ENCODE data around the gene RPS6KB2.

The RPS6KB2 gene

DNA sequence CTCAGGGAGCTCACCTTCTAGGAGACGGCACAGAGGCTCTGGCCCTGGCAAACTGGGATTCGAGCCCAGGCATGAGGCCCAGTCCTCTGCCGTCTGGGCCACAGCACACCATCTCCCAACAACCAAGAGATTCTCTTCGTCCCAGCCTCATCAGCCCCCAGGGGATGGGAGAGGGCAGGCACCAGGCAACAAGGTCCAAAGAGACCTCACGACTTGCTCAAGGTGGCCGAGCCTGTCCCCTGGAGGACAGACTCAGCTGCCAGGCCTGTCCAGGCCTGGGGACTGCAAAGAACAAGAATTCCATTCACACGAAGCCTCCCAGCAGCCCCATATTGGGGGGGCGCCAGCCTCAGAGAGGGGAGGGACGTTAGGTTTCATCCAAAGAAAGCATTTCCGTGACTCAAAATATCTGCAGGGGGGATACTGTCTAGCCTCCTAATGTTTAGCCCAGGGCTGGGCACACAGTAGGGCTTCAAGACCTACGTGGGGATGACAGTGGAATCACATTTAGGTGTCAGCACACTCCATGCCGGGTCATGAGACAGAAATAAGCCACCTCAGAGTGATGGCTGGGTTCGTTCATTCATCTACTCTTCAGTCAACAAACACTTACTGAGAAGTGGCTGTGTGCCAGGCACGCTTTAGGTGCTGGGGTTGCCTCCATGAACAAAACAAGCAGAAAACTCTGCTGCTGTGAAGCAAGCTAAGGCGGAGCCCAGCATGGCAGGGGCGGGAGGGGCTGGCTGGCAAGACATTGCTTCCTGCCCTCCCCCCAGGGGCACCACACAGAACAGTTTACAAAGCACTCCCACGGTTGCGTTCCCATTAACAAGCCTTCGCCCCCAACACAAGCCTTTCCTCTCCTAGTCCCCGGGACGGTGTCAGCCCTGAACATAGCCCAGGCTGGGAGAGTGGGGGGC is 11.6 kb upstream of the RPS6KB2 start:
- H3K4me1 ChIP-seq = peaks cover 5 to 65% (median 54%) of the 10 kb centered on the region in 4 donors
- H3K36me3 ChIP-seq = no peaks in the 10 kb centered on the region
- peak overlapping the region; percentile 93 to 95 for H3K27ac ChIP-seq
- peak; percentile 57 to 83 for DNase-seq
- H3K4me3 ChIP-seq = no peak overlapping the region
- H3K9me3 ChIP-seq = no peaks in the 10 kb centered on the region
- intact Hi-C loops (cut with DNase I; ENCODE audit: low total_unique reads) = no loop called here
- H3K27me3 ChIP-seq = peaks cover 0 to 11% of the 10 kb centered on the region in 2 donors
- TF ChIP-seq, protein P1, sequence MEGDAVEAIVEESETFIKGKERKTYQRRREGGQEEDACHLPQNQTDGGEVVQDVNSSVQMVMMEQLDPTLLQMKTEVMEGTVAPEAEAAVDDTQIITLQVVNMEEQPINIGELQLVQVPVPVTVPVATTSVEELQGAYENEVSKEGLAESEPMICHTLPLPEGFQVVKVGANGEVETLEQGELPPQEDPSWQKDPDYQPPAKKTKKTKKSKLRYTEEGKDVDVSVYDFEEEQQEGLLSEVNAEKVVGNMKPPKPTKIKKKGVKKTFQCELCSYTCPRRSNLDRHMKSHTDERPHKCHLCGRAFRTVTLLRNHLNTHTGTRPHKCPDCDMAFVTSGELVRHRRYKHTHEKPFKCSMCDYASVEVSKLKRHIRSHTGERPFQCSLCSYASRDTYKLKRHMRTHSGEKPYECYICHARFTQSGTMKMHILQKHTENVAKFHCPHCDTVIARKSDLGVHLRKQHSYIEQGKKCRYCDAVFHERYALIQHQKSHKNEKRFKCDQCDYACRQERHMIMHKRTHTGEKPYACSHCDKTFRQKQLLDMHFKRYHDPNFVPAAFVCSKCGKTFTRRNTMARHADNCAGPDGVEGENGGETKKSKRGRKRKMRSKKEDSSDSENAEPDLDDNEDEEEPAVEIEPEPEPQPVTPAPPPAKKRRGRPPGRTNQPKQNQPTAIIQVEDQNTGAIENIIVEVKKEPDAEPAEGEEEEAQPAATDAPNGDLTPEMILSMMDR (IDR thresholded peaks at IDR 0.05) = no peak

DNA sequence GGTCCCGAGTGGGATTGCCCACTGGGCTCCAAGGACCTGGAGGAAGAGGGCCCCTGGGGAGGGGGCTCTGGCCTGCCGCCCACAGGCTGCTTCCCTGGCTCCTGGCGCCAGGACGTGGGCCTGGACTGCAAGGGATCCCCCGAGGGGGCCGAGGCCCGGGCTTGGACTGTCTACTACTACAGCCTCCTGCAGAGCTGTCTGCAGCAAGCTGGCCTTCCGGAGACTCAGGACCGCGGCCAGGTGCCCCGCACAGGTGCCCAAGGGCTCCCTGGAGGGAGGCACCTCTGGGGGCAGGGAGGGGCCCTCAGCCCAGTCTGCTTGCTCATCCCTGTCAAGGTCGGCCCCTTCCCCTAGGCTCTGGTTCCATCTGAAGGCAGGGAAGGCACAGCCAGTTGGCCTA is 10.9 kb upstream of the RPS6KB2 start:
- Histone ChIP-seq H3K36me3 (no peaks in the 10 kb centered on the region), H3K27ac (peak overlapping the region; percentile 93 to 95), H3K4me3 (no peak overlapping the region), H3K9me3 (no peaks in the 10 kb centered on the region), H3K27me3 (peaks cover 0 to 3% of the 10 kb centered on the region in 2 donors), H3K4me1 (peaks cover 5 to 65% (median 54%) of the 10 kb centered on the region in 4 donors)
- no peak for DNase-seq
- TF ChIP-seq, protein P1 (IDR thresholded peaks at IDR 0.05) = no peak
- intact Hi-C loops (cut with DNase I; ENCODE audit: low total_unique reads) = no loop called here

DNA sequence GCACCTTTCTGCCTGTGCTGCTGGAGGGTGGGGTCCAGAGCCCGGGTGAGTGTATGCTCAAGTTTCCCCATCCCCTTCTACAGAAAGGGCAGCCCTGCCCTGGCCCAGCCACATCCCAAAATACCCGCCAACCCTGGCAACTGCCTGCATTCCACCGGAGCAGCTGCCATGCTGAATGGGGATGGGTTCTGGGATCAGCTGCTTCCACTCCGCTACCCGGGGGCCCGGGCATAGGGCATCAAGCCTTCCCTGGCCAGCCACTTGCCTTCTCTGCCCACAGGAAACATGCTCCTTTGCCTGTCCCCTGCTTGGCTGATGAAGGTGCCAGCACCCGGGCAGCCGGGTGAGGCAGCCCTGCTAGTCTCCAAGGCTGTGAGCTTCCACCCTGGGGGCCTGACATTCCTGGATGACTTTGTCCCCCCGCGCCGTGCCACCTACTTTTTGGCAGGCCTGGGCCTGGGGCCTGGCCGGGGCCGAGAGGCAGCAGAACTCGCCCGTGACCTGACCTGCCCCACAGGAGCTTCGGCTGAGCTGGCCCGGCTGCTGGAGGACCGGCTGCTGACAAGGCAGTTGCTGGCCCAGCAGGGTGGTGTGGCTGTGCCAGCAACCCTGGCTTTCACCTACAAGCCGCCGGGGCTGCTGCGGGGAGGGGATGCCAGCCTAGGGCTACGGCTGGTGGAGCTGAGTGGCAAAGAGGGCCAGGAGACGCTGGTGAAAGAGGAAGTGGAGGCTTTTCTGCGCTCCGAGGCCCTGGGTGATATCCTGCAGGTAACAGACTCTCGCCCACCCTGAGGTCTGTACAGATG is 9.6 kb upstream of the RPS6KB2 start:
- intact Hi-C loops (cut with DNase I; ENCODE audit: low total_unique reads) = no loop called here
- Histone ChIP-seq H3K27me3 (no peaks in the 10 kb centered on the region), H3K4me3 (no peak overlapping the region), H3K27ac (peak overlapping the region; percentile 93 to 95), H3K36me3 (no peaks in the 10 kb centered on the region), H3K4me1 (peaks cover 5 to 65% (median 54%) of the 10 kb centered on the region in 4 donors), H3K9me3 (no peaks in the 10 kb centered on the region)
- no peak for DNase-seq
- TF ChIP-seq, protein P1 (IDR thresholded peaks at IDR 0.05) = no peak

DNA sequence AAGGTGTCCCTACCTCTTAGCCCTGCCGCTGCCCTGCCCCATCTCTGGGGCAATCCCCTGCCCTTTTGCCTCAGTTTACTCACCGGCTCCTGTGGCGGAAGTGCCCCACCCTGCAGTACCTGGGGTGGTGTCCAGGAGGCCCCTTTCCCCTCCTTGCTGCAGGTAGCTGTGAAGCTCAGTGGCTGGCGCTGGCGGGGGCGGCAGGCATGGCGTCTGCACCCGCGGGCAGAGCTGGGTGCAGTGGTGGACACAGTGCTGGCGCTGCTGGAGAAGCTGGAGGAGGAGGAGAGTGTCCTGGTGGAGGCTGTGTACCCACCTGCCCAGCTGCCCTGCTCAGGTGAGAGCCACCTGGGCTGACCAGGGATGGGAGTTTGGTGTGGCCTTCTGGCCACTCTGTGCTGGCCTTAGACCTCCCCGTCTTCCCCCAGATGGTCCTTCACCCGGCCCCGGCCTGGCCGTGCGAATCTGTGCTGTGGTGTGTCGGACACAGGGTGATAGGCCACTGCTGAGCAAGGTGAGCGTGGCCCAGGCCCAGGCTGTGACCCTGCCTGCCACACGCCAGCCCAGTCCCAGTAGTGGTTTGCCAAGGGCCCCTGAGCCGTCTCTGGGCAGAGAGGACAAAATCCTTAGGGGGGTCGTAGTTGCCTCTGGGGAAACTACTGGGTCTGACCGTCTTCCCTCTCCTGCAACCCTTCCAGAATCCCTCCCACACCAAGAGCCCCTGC is 8.8 kb upstream of the RPS6KB2 start:
- intact Hi-C loops (cut with DNase I; ENCODE audit: low total_unique reads) = loop anchor here (5.0 kb wide), 1 partner anchor 48 kb away; the partner anchor contains the start of gene TMEM134
- no peaks in the 10 kb centered on the region for H3K27me3 ChIP-seq
- H3K27ac ChIP-seq = peak overlapping the region; percentile 93 to 95
- TF ChIP-seq, protein P1 (IDR thresholded peaks at IDR 0.05) = no peak
- H3K9me3 ChIP-seq = no peaks in the 10 kb centered on the region
- H3K4me1 ChIP-seq = peaks cover 5 to 65% (median 54%) of the 10 kb centered on the region in 4 donors
- DNase-seq = no peak
- no peaks in the 10 kb centered on the region for H3K36me3 ChIP-seq
- no peak overlapping the region for H3K4me3 ChIP-seq

DNA sequence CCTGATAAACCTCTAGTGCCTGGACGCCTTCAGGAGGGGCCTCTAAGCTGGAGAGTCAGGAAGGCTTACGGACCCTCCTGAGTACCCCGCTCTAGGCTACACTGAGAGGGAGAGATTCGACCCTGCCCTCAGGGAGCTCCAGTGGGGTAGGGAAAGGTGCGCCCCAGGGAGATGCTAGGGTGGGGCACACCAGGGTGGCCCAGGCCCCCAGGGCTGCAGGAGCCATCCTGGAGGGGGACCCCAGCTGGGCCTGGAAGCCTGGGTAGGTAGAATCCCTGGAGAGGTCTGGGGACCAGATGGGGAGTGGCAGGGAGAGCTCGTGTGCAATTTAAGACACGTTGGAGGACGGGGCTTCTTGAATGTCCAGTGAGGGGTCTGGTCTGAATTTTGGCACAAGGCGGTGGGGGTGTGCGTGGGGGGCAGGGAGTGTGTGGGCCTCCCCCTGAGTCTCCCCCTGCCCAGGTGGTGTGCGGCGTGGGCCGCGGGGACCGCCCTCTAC is 8.1 kb upstream of the RPS6KB2 start:
- peak overlapping the region; percentile 64 to 80 for H3K4me3 ChIP-seq
- no peaks in the 10 kb centered on the region for H3K36me3 ChIP-seq
- intact Hi-C loops (cut with DNase I; ENCODE audit: low total_unique reads) = loop anchor here (5.0 kb wide), 1 partner anchor 47 kb away; the partner anchor contains the start of gene TMEM134
- peaks cover 5 to 60% (median 52%) of the 10 kb centered on the region in 4 donors for H3K4me1 ChIP-seq
- TF ChIP-seq, protein P1 (IDR thresholded peaks at IDR 0.05) = no peak
- DNase-seq = no peak
- H3K27ac ChIP-seq = peak overlapping the region; percentile 93 to 95
- H3K9me3 ChIP-seq = no peaks in the 10 kb centered on the region
- no peaks in the 10 kb centered on the region for H3K27me3 ChIP-seq
